Upper lobe of left lung (tissue), 4 donors: ENCODE results near the gene WDR6.

Experiments used
- EP300 ChIP-seq, 4 donors: sonication (generic); formaldehyde crosslinking; IDR thresholded peaks; one replicate each; pipeline ENCODE4 v1.5.1; 2017; ENCODE audit warnings: antibody characterized with exemption in 4 of 4, control low read depth in 2 of 4
- POLR2A ChIP-seq, 4 donors: fragments of 450-650 bp; IDR thresholded peaks; one replicate each; pipeline ENCODE4 v1.5.1; 2016 to 2017; ENCODE audit warnings: antibody characterized with exemption in 4 of 4, mild to moderate bottlenecking in 2 of 4
- POLR2AphosphoS5 ChIP-seq, 2 donors: sonication (generic); formaldehyde crosslinking; IDR thresholded peaks; one replicate each; pipeline ENCODE4 v1.5.1; 2017; ENCODE audit warnings: antibody characterized with exemption in 2 of 2
- TF ChIP-seq, protein P1 (sequence below), 6 experiments: fragments of 450-650 bp in 4 of 6; fragments of 200-600 bp in 2 of 6; sonication (generic) in 2 of 6; IDR thresholded peaks; one replicate each; pipeline ENCODE4 v1.5.1; 2016 to 2019; ENCODE audit warnings: antibody characterized with exemption in 6 of 6

DNA sequence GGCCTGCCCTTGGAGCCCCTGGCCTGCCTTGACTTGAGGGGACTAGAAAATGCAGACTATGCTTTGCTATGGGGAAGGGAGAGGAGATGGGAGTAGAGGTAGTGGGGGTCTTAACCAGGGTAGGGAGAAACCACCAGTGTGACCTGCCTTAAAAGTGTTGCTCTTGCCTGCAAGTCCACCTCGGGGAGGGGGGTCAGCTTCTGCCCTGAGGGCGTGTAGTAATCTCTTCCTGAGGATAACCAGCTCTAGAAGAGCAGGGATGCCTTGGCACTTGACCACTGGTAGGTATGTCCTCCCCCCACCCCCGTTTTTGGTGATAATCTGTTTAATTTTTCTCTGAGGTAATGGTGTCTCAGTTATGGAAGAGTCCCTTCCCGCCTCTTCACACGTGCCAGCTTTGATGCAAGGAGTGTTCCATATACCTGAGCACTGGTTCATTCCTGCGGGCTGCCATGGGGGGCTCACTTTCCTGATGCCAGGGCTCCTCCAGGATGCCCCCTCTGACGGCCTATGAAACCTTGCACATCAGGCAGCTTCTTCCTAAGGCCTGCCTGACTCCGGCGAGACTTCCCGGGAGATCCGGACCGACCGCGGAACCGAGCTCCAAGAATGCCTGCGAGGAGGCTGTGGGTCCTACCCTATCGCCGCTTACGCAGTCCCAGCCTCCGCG lies 17.9 kb upstream of the WDR6 start:
- TF ChIP-seq, protein P1, sequence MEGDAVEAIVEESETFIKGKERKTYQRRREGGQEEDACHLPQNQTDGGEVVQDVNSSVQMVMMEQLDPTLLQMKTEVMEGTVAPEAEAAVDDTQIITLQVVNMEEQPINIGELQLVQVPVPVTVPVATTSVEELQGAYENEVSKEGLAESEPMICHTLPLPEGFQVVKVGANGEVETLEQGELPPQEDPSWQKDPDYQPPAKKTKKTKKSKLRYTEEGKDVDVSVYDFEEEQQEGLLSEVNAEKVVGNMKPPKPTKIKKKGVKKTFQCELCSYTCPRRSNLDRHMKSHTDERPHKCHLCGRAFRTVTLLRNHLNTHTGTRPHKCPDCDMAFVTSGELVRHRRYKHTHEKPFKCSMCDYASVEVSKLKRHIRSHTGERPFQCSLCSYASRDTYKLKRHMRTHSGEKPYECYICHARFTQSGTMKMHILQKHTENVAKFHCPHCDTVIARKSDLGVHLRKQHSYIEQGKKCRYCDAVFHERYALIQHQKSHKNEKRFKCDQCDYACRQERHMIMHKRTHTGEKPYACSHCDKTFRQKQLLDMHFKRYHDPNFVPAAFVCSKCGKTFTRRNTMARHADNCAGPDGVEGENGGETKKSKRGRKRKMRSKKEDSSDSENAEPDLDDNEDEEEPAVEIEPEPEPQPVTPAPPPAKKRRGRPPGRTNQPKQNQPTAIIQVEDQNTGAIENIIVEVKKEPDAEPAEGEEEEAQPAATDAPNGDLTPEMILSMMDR (IDR thresholded peaks at IDR 0.05), result no peak
- TF ChIP-seq POLR2AphosphoS5 (IDR thresholded peaks at IDR 0.05) (no peak), POLR2A (IDR thresholded peaks at IDR 0.05) (no peak), EP300 (IDR thresholded peaks at IDR 0.05) (no peak)
